ENCODE data around the gene PMEL. TPM values are rescaled to one million over a fixed set of nuclear protein-coding genes. Genes with fewer than 3 reads are reported as not detected.

Gene PMEL
- total and polyA plus RNA-seq, 9 of the 15 experiments (the other 6 are each of a cell fraction or from before 2014, with no cell fraction given), result 0.36 to 2.0 (median 0.98) TPM

DNA sequence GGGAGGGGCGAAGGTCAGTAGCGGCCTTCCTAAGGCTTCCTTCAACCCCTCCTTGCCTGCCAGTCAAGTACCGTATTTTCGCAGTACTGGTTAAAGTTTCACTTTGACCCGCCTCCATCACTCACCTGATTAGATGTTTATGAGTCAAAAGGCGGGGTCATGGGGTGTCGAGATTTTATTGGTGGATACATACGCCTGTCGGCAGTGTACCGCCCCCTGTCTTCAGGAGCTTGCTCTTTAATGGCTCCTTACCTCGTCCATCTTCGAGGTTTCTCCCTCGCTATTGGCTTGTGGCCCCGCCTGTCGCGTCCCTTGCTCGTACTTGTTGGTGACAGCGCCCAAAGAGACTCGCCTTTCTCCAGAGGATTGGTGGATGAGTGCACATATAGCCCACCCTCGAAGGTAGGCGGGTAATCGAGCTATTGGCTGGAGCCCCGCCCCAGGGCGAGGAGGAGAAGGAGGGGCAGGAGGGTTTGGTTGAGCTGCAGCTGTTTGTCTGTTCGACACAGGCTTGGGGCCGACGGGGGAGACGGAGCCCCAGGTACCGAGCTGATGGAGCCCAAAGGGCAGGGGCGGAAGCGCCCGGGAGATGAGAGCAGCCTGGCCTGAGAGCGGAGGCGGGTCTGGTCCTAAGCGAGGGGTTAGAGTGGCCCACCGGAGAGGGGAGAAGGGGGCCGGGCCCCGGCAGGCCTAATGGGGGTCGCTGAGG is 7.9 kb upstream of the PMEL start, which contains the start of gene RAB5B (continued):
- TF ChIP-seq TCFL5 (CRISPR knock-in tag; conservative IDR thresholded peaks at IDR 0.05) (no peak), TBL1XR1 (IDR thresholded peaks at IDR 0.05; ENCODE audit: low read length in 2 of 2) (peak in 1 of 2 experiments; percentile 57; a peak in 1 of 4 replicates), SAFB (IDR thresholded peaks at IDR 0.05; ENCODE audit: borderline replicate concordance, low read depth, low read length) (no peak), CHD4 (IDR thresholded peaks at IDR 0.05; ENCODE audit: insufficient read depth, insufficient replicate concordance, low read depth, low read length, poor library complexity, severe bottlenecking) (no peak)
- TF ChIP-seq, protein P1, sequence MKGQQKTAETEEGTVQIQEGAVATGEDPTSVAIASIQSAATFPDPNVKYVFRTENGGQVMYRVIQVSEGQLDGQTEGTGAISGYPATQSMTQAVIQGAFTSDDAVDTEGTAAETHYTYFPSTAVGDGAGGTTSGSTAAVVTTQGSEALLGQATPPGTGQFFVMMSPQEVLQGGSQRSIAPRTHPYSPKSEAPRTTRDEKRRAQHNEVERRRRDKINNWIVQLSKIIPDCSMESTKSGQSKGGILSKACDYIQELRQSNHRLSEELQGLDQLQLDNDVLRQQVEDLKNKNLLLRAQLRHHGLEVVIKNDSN (CRISPR knock-in tag; IDR thresholded peaks at IDR 0.05), result peak; percentile 70
- TF ChIP-seq, protein P2, sequence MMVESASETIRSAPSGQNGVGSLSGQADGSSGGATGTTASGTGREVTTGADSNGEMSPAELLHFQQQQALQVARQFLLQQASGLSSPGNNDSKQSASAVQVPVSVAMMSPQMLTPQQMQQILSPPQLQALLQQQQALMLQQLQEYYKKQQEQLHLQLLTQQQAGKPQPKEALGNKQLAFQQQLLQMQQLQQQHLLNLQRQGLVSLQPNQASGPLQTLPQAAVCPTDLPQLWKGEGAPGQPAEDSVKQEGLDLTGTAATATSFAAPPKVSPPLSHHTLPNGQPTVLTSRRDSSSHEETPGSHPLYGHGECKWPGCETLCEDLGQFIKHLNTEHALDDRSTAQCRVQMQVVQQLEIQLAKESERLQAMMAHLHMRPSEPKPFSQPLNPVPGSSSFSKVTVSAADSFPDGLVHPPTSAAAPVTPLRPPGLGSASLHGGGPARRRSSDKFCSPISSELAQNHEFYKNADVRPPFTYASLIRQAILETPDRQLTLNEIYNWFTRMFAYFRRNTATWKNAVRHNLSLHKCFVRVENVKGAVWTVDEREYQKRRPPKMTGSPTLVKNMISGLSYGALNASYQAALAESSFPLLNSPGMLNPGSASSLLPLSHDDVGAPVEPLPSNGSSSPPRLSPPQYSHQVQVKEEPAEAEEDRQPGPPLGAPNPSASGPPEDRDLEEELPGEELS (CRISPR knock-in tag; IDR thresholded peaks at IDR 0.05; ENCODE audit: borderline replicate concordance), result peak; percentile 20; the same call in 1 of the 2 replicates
- TF ChIP-seq, protein P3, sequence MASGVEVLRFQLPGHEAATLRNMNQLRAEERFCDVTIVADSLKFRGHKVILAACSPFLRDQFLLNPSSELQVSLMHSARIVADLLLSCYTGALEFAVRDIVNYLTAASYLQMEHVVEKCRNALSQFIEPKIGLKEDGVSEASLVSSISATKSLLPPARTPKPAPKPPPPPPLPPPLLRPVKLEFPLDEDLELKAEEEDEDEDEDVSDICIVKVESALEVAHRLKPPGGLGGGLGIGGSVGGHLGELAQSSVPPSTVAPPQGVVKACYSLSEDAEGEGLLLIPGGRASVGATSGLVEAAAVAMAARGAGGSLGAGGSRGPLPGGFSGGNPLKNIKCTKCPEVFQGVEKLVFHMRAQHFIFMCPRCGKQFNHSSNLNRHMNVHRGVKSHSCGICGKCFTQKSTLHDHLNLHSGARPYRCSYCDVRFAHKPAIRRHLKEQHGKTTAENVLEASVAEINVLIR (CRISPR knock-in tag; IDR thresholded peaks at IDR 0.05), result peak; percentile 73
- TF ChIP-seq, protein P4, sequence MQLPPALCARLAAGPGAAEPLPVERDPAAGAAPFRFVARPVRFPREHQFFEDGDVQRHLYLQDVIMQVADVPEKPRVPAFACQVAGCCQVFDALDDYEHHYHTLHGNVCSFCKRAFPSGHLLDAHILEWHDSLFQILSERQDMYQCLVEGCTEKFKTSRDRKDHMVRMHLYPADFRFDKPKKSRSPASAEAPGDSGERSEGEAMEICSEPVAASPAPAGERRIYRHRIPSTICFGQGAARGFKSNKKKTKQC (CRISPR knock-in tag; IDR thresholded peaks at IDR 0.05), result peak; percentile 80; the same call in 1 of the 2 replicates
- TF ChIP-seq, protein P5, sequence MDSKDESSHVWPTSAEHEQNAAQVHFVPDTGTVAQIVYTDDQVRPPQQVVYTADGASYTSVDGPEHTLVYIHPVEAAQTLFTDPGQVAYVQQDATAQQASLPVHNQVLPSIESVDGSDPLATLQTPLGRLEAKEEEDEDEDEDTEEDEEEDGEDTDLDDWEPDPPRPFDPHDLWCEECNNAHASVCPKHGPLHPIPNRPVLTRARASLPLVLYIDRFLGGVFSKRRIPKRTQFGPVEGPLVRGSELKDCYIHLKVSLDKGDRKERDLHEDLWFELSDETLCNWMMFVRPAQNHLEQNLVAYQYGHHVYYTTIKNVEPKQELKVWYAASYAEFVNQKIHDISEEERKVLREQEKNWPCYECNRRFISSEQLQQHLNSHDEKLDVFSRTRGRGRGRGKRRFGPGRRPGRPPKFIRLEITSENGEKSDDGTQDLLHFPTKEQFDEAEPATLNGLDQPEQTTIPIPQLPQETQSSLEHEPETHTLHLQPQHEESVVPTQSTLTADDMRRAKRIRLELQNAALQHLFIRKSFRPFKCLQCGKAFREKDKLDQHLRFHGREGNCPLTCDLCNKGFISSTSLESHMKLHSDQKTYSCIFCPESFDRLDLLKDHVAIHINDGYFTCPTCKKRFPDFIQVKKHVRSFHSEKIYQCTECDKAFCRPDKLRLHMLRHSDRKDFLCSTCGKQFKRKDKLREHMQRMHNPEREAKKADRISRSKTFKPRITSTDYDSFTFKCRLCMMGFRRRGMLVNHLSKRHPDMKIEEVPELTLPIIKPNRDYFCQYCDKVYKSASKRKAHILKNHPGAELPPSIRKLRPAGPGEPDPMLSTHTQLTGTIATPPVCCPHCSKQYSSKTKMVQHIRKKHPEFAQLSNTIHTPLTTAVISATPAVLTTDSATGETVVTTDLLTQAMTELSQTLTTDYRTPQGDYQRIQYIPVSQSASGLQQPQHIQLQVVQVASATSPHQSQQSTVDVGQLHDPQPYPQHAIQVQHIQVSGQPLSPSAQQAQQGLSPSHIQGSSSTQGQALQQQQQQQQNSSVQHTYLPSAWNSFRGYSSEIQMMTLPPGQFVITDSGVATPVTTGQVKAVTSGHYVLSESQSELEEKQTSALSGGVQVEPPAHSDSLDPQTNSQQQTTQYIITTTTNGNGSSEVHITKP (IDR thresholded peaks at IDR 0.05; ENCODE audit: partially characterized antibody), result no peak
- TF ChIP-seq, protein P6, sequence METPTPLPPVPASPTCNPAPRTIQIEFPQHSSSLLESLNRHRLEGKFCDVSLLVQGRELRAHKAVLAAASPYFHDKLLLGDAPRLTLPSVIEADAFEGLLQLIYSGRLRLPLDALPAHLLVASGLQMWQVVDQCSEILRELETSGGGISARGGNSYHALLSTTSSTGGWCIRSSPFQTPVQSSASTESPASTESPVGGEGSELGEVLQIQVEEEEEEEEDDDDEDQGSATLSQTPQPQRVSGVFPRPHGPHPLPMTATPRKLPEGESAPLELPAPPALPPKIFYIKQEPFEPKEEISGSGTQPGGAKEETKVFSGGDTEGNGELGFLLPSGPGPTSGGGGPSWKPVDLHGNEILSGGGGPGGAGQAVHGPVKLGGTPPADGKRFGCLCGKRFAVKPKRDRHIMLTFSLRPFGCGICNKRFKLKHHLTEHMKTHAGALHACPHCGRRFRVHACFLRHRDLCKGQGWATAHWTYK (CRISPR knock-in tag; IDR thresholded peaks at IDR 0.05), result peak; percentile 28; the same call in 1 of the 2 replicates
- TF ChIP-seq, protein P7, sequence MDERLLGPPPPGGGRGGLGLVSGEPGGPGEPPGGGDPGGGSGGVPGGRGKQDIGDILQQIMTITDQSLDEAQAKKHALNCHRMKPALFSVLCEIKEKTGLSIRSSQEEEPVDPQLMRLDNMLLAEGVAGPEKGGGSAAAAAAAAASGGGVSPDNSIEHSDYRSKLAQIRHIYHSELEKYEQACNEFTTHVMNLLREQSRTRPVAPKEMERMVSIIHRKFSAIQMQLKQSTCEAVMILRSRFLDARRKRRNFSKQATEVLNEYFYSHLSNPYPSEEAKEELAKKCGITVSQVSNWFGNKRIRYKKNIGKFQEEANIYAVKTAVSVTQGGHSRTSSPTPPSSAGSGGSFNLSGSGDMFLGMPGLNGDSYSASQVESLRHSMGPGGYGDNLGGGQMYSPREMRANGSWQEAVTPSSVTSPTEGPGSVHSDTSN (CRISPR knock-in tag; IDR thresholded peaks at IDR 0.05; ENCODE audit: low read depth), result peak; percentile 94
- TF ChIP-seq, protein P7 (tag; conservative IDR thresholded peaks at IDR 0.05; ENCODE audit: low read depth), result peak; percentile 100
